GM12878 (cell line): ENCODE measurements around the gene WRAP73. TPM values are rescaled to one million over a fixed set of nuclear protein-coding genes. Genes with fewer than 3 reads are reported as not detected.

ENCODE experiments used
- ATAC-seq: fragments of 200-7000 bp; cut with Tn5 transposase; 3 replicates; pipeline ENCODE4 v1.9.1; 2020; ENCODE audit warnings: mild to moderate bottlenecking, moderate library complexity
- BruUV-seq: library from RNA; stranded (reverse); fragments of 400-500 nt; replicated peaks from 2 replicates; lab custom pipeline; 2021; lab: Mats Ljungman, UMichigan
- CTCF ChIA-PET: fragments of 300-600 bp; sonication (Branson Sonifier 250); formaldehyde crosslinking; extraction: SDS; loops from one replicate; lab custom pipeline; 2021; ENCODE audit warnings: inconsistent platforms; lab: Yijun Ruan, JAX
- POLR2A ChIA-PET: fragments of 350-600 bp; formaldehyde crosslinking; extraction: SDS; loops from one replicate; lab custom pipeline; 2021; ENCODE audit warnings: inconsistent platforms; lab: Charles Lee
- RAD21 ChIA-PET: fragments of 300-600 bp; sonication (Branson Sonifier 250); formaldehyde crosslinking; loops from one replicate; lab custom pipeline; 2023; ENCODE audit warnings: antibody characterized with exemption; ENCODE audit not compliant: unreplicated experiment; lab: Charles Lee
- SMC1A ChIA-PET: fragments of 300-600 bp; sonication (Branson Sonifier 250); formaldehyde crosslinking; loops from one replicate; lab custom pipeline; 2023; ENCODE audit not compliant: unreplicated experiment, uncharacterized antibody; lab: Charles Lee
- DNase-seq: peaks from one replicate; pipeline ENCODE4 v3.0.0-alpha.2; 2011; ENCODE audit warnings: low read depth, low spot score
- FAIRE-seq: peaks from 3 replicates; lab custom pipeline; 2011; peaks lifted over from hg19 to GRCh38; lab: Jason Lieb, UNC
- H2AFZ ChIP-seq: 2 replicates; pipeline ENCODE4 v1.6.0; 2011; ENCODE audit warnings: low read depth, low read length, control low read depth; ENCODE audit not compliant: control insufficient read depth
- H3K27ac ChIP-seq: 2 replicates; pipeline ENCODE4 v1.5.1; 2011; ENCODE audit warnings: control low read depth; ENCODE audit not compliant: control insufficient read depth, insufficient read depth
- H3K27me3 ChIP-seq, 2 experiments: replicated peaks in 1 of 2; 2 replicates each; pipeline versions ENCODE4 v1.6.0 to v1.6.1; 2011; ENCODE audit warnings: low read length in 1 of 2; ENCODE audit not compliant: control insufficient read depth in 2 of 2, insufficient read depth in 2 of 2
- H3K36me3 ChIP-seq, 2 experiments: 2 replicates each; pipeline ENCODE4 v1.5.1; 2011; ENCODE audit warnings: low read length in 1 of 2; ENCODE audit not compliant: control insufficient read depth in 2 of 2, insufficient read depth in 2 of 2
- H3K4me1 ChIP-seq: 2 replicates; pipeline ENCODE4 v1.6.1; 2011; ENCODE audit warnings: mild to moderate bottlenecking, low read length, moderate library complexity, mixed read lengths; ENCODE audit not compliant: control insufficient read depth, insufficient read depth
- H3K4me2 ChIP-seq: 2 replicates; pipeline ENCODE4 v1.6.0; 2011; ENCODE audit warnings: control low read depth; ENCODE audit not compliant: control insufficient read depth, insufficient read depth
- H3K4me3 ChIP-seq: fragments of 200-600 bp; sonication (generic); 2 replicates; pipeline ENCODE4 v1.5.1; 2016
- H3K79me2 ChIP-seq: 2 replicates; pipeline ENCODE4 v1.6.0; 2011; ENCODE audit warnings: low read length; ENCODE audit not compliant: control insufficient read depth, insufficient read depth
- H3K9ac ChIP-seq: 2 replicates; pipeline ENCODE4 v1.8.0; 2011; ENCODE audit warnings: low read length, control low read depth, mixed read lengths; ENCODE audit not compliant: control insufficient read depth, insufficient read depth
- H3K9me3 ChIP-seq: replicated peaks from 3 replicates; pipeline ENCODE4 v1.5.1; 2011; ENCODE audit warnings: mild to moderate bottlenecking, low read length; ENCODE audit not compliant: control insufficient read depth, insufficient read depth
- H4K20me1 ChIP-seq: 2 replicates; pipeline ENCODE4 v1.6.0; 2011; ENCODE audit not compliant: control insufficient read depth, insufficient read depth
- BACH1 ChIP-seq: fragments of 450-650 bp; IDR thresholded peaks from 2 replicates; pipeline ENCODE4 v1.6.1; 2017; ENCODE audit warnings: mild to moderate bottlenecking, borderline replicate concordance
- BCL3 ChIP-seq: IDR thresholded peaks from 2 replicates; pipeline ENCODE4 v1.6.1; 2011; ENCODE audit warnings: borderline replicate concordance, low read depth, mild to moderate bottlenecking, moderate library complexity, low read length; ENCODE audit not compliant: insufficient read depth, poor library complexity, severe bottlenecking
- EP300 ChIP-seq, 2 experiments: fragments of 150-350 bp in 1 of 2; IDR thresholded peaks; 2 replicates each; pipeline ENCODE4 v1.6.1; 2011 to 2012; ENCODE audit warnings: low read depth in 2 of 2, low read length in 2 of 2, borderline replicate concordance in 1 of 2, improper control_type of control experiment in 1 of 2, inconsistent platforms in 1 of 2; ENCODE audit not compliant: control insufficient read depth in 1 of 2
- EZH2 ChIP-seq: IDR thresholded peaks from 2 replicates; pipeline ENCODE4 v1.6.1; 2012; ENCODE audit warnings: low read depth, mild to moderate bottlenecking, control low read depth, inconsistent platforms, low read length, borderline replicate concordance; ENCODE audit not compliant: control insufficient read depth
- KLF5 ChIP-seq: fragments of 450-650 bp; IDR thresholded peaks from 2 replicates; pipeline ENCODE4 v1.6.1; 2014; ENCODE audit warnings: mild to moderate bottlenecking; ENCODE audit not compliant: partially characterized antibody
- NR2F1 ChIP-seq: fragments of 450-650 bp; conservative IDR thresholded peaks from 2 replicates; pipeline ENCODE4 v1.6.1; 2017; ENCODE audit warnings: mild to moderate bottlenecking
- RBBP5 ChIP-seq: fragments of 200-600 bp; sonication (generic); conservative IDR thresholded peaks from 2 replicates; pipeline ENCODE4 v1.6.1; 2016
- YBX1 ChIP-seq: fragments of 450-650 bp; IDR thresholded peaks from 2 replicates; pipeline ENCODE4 v1.6.1; 2016; ENCODE audit warnings: antibody characterized with exemption
- WGBS: methylation state at CpG from one replicate; pipeline ENCODE4 v1.1.6; 2016; ENCODE audit warnings: low lambda C conversion rate; ENCODE audit not compliant: insufficient replicate concordance, insufficient coverage; ENCODE audit errors: missing lambda C conversion rate; 5-methylcytosine and 5-hydroxymethylcytosine counted together
- in situ Hi-C: fragments of 300-500 bp; cut with MboI; formaldehyde crosslinking; loops from 9 replicates; pipeline ENCODE4 v1.14.3; 2018; ENCODE audit warnings: mixed read lengths
- intact Hi-C: fragments of 100-400 bp; cut with micrococcal nuclease; formaldehyde crosslinking; loops from one replicate; pipeline ENCODE4 v1.14.2; 2022; ENCODE audit not compliant: unreplicated experiment
- polyA plus RNA-seq, 11 experiments: library from polyadenylated mRNA; depleted of rRNA in 4 of 11; unstranded in 6 of 11; stranded (reverse) in 5 of 11; fragments of >200 nt; fragmentation: Nextera tagmentation in 4 of 11; fragmentation: Illumina TruSeq in 1 of 11; extraction: Ambion mirVana in 4 of 11; extraction: Trizol in 1 of 11; gene quantifications; 1 replicate in 1 of 11; 2 replicates in 10 of 11; pipeline versions ENCODE4 v1.2.1 to v1.2.3, GENCODE V29; 2011 to 2016; ENCODE audit warnings: inconsistent platforms in 2 of 11, missing spikeins in 2 of 11, low read depth in 1 of 11
- total RNA-seq, 4 experiments: library from RNA; depleted of rRNA in 3 of 4; stranded (reverse); fragments of >200 nt in 3 of 4; fragmentation: Illumina TruSeq in 1 of 4; extraction: Trizol in 1 of 4; gene quantifications; 2 replicates each; pipeline versions ENCODE4 v1.2.1 to v1.2.3, GENCODE V29; 2013 to 2021
- TF ChIP-seq, protein P1 (sequence below): IDR thresholded peaks from 2 replicates; pipeline ENCODE4 v1.6.1; 2012; ENCODE audit warnings: low read depth, low read length, improper control_type of control experiment

The WRAP73 gene
- total and polyA plus RNA-seq, 10 of the 15 experiments (the other 5 are each of a cell fraction or from before 2014, with no cell fraction given), result 3.2 to 65.8 (median 48.0) TPM

GRCh38 chr1:3670823-3671265 lies 20.9 kb upstream of the WRAP73 start (continued):
- no peak for TF ChIP-seq EZH2
- no peak for TF ChIP-seq EP300 (IDR thresholded peaks at IDR 0.05; ENCODE audit: borderline replicate concordance in 1 of 2, control insufficient read depth in 1 of 2, low read depth in 2 of 2, low read length in 2 of 2)
- TF ChIP-seq KLF5, result no peak
- TF ChIP-seq, protein P1, sequence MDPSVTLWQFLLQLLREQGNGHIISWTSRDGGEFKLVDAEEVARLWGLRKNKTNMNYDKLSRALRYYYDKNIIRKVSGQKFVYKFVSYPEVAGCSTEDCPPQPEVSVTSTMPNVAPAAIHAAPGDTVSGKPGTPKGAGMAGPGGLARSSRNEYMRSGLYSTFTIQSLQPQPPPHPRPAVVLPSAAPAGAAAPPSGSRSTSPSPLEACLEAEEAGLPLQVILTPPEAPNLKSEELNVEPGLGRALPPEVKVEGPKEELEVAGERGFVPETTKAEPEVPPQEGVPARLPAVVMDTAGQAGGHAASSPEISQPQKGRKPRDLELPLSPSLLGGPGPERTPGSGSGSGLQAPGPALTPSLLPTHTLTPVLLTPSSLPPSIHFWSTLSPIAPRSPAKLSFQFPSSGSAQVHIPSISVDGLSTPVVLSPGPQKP, result no peak
- no peak for TF ChIP-seq BACH1

DNA sequence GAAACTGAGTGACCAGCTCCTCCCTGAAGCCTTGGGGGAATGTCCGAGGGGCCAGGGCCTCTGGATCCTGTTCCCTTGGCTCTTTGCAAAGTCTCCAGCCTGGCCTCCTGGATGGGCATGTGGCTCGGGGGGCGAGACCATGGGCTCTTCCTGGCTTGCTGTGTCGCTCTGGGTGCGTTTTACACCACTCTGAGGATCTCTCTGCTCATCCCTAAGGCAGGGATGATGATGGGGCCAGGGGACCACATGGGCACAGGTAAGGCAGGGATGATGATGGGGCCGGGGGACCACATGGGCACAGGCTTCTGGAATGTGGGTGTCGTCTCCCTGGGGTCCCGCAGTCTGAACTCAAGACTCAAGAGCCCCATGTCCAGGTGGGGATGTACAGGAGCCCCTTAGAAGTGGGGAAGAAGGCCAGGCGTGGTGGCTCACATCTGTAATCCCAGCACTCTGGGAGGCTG lies 20.1 kb upstream of the WRAP73 start:
- CTCF ChIA-PET, result interaction anchor here (0.8 kb wide), 1 partner anchor 20 kb away, joined by 3 read pairs; the partner anchor contains the start of gene WRAP73
- ATAC-seq, result no peak
- Histone ChIP-seq H3K4me2 (no peak overlapping the region), H4K20me1 (no peaks in the 10 kb centered on the region), H3K27me3 (no peaks in the 10 kb centered on the region), H3K27ac (no peak overlapping the region), H3K4me1 (peaks cover 72% of the 10 kb centered on the region), H2AFZ (no peak overlapping the region), H3K79me2 (peaks cover 79% of the 10 kb centered on the region), H3K36me3 (peaks cover 0 to 12% of the 10 kb centered on the region in 2 experiments; a peak in 2 of 4 replicates), H3K9ac (no peak overlapping the region), H3K4me3 (no peak overlapping the region), H3K9me3 (no peaks in the 10 kb centered on the region)
- intact Hi-C loops (loop anchor here (5.0 kb wide), 1 partner anchor 52 kb away; no protein-coding TSS in a partner anchor), in situ Hi-C loops (no loop called here)
- TF ChIP-seq YBX1 (no peak), BCL3 (peak; percentile 21), RBBP5 (no peak), NR2F1 (no peak)
- POLR2A ChIA-PET, result no interaction called here
- WGBS, result 71% methylated on average over 9 of the region's 9 CpGs
- FAIRE-seq, result no peak
- BruUV-seq, result no TSS peak
- SMC1A ChIA-PET, result no interaction called here
- no peak for DNase-seq
- RAD21 ChIA-PET, result interaction anchor here (5.4 kb wide), 1 partner anchor 14 kb away, joined by 42 read pairs; no protein-coding TSS in a partner anchor
